Kidney (tissue), 14 donors: ENCODE results near the gene ELK3. TPM values are rescaled to one million over a fixed set of nuclear protein-coding genes. Genes with fewer than 3 reads are reported as not detected.
A peak's percentile ranks its signal among the peaks of the same experiment; 100 is the strongest.

Experiments
- DNase-seq, 5 donors: peaks; one replicate each; pipeline ENCODE4 v3.0.0-alpha.2; 2013 to 2020
- FAIRE-seq: peaks from 2 replicates; lab custom pipeline; 2012; peaks lifted over from hg19 to GRCh38; lab: Jason Lieb, UNC
- H3K27ac ChIP-seq, 2 donors: one replicate each; pipeline ENCODE4 v1.7.0; 2013; ENCODE audit warnings: low read depth in 2 of 2, low read length in 2 of 2, inconsistent platforms in 1 of 2
- H3K27me3 ChIP-seq: one replicate; pipeline ENCODE4 v1.7.1; 2013; ENCODE audit warnings: low read length, inconsistent platforms; ENCODE audit not compliant: control insufficient read depth, insufficient read depth
- H3K36me3 ChIP-seq, 3 donors: one replicate each; pipeline versions ENCODE4 v1.7.0 to v1.7.1; 2013; ENCODE audit warnings: low read length in 3 of 3, control low read depth in 1 of 3, inconsistent platforms in 1 of 3; ENCODE audit not compliant: insufficient read depth in 3 of 3, control insufficient read depth in 2 of 3
- H3K4me1 ChIP-seq, 3 donors: one replicate each; pipeline versions ENCODE4 v1.7.0 to v1.7.1; 2013; ENCODE audit warnings: low read length in 3 of 3, inconsistent platforms in 1 of 3, low read depth in 1 of 3; ENCODE audit not compliant: control insufficient read depth in 2 of 3, insufficient read depth in 2 of 3
- H3K4me3 ChIP-seq, 3 donors: one replicate each; pipeline versions ENCODE4 v1.7.0 to v1.8.1; 2013; ENCODE audit warnings: low read length in 3 of 3, control low read depth in 1 of 3, inconsistent platforms in 1 of 3
- H3K9ac ChIP-seq, 3 donors: one replicate each; pipeline versions ENCODE4 v1.7.0 to v1.7.1; 2013; ENCODE audit warnings: low read length in 3 of 3, control low read depth in 1 of 3, inconsistent platforms in 1 of 3
- H3K9me3 ChIP-seq, 3 donors: one replicate each; pipeline versions ENCODE4 v1.7.0 to v1.7.1; 2013; ENCODE audit warnings: low read length in 3 of 3, control low read depth in 1 of 3, inconsistent platforms in 1 of 3; ENCODE audit not compliant: control insufficient read depth in 2 of 3, insufficient read depth in 1 of 3
- CTCF ChIP-seq: IDR thresholded peaks from 3 replicates; pipeline ENCODE4 v1.5.1; 2012; ENCODE audit warnings: mild to moderate bottlenecking, moderate library complexity, borderline replicate concordance; ENCODE audit not compliant: insufficient read depth; ENCODE audit errors: extremely low read depth
- intact Hi-C: fragments of 100-400 bp; cut with DNase I; formaldehyde crosslinking; loops from one replicate; pipeline ENCODE4 v1.11.1; 2022
- polyA plus RNA-seq: library from polyadenylated mRNA; stranded (reverse); fragments of 350-450 nt; fragmentation: Illumina TruSeq; extraction: RNeasy Lipid Tissue Mini Kit (QIAGEN cat#74804); gene quantifications from one replicate; pipeline ENCODE4 v1.2.3, GENCODE V29; 2014; ENCODE audit warnings: low read depth, low replicate concordance; ENCODE audit not compliant: insufficient read depth
- total RNA-seq: library from RNA; stranded (reverse); fragmentation: NEBNext Ultra II Directional; extraction: Animal tissue kit (Norgen Biotek cat#: 25700); gene quantifications from one replicate; pipeline ENCODE4 v1.2.1, GENCODE V29; 2021
- donor health status: control.
- donor health status: control.
- donor health status: control.
- donor health status: control.
- donor health status: control.
- donor health status: DM: yes; HTN: yes; CAD: no.
- donor health status: Normal renal cell carcinoma (clear cell type).

ELK3 gene
- total and polyA plus RNA-seq, 2 donors from 2014 or later, result 10.5 to 59.5 TPM

- Histone ChIP-seq H3K27me3 (no peaks in the 10 kb centered on the region), H3K4me1 (no peaks in the 10 kb centered on the region), H3K9me3 (no peaks in the 10 kb centered on the region), H3K4me3 (no peak overlapping the region), H3K9ac (no peak overlapping the region), H3K27ac (no peak overlapping the region), H3K36me3 (peaks cover 6 to 12% (median 7%) of the 10 kb centered on the region in 3 donors)
- no peak for TF ChIP-seq CTCF
- FAIRE-seq (peak; percentile 15), DNase-seq (no peak)
- intact Hi-C loops, result no loop called here
Observed at GRCh38 chr12:96274331-96274730, 80.2 kb downstream of the ELK3 start.

DNA sequence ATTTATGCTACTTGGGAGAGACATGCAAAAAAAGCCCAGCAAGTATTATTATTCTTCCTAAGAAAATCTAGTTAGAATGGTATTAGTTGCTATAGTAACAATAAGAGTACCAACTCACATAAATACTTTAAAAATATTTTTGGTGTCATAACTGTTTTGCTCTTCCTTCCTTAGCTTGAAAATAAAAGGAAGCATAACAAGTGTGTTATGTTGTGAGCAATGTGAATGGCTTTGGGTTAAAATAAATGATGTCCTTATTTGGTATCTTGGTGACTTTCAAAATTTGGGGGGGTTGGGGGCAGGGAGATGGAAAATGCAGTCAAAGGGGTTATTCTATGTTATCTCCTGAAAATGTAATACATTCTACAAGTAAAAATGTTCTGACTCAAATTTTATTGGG is 91.0 kb downstream of the ELK3 start:
- no peak overlapping the region for H3K9ac ChIP-seq
- no peak overlapping the region for H3K4me3 ChIP-seq
- no peak for TF ChIP-seq CTCF
- H3K36me3 ChIP-seq, result peaks cover 10 to 33% (median 24%) of the 10 kb centered on the region in 3 donors
- DNase-seq, result no peak
- intact Hi-C loops, result no loop called here
- FAIRE-seq, result no peak
- no peak overlapping the region for H3K27ac ChIP-seq
- no peaks in the 10 kb centered on the region for H3K4me1 ChIP-seq
- no peaks in the 10 kb centered on the region for H3K9me3 ChIP-seq
- H3K27me3 ChIP-seq, result no peaks in the 10 kb centered on the region

DNA sequence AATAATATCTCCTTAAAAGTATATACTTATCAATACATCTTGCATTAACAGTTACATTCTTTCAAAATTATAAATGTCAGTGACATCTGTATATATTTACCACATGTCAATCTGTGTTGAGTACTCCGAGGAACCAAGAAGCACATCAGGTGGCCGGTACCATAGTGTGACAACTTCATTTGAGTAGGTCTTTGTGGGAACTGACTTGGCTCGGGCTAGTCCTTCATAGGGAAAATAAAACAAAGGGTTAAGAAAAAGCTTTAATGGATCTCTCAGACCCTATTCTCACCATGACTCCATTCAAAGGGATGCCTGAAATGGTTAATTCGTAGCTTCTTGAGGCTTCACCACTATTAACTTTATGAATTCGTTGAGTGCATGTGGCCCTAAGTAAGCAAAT is 94.9 kb downstream of the ELK3 start:
- Histone ChIP-seq H3K4me1 (no peaks in the 10 kb centered on the region), H3K9ac (no peak overlapping the region), H3K4me3 (no peak overlapping the region), H3K9me3 (no peaks in the 10 kb centered on the region), H3K36me3 (peaks cover 8 to 18% (median 10%) of the 10 kb centered on the region in 3 donors), H3K27me3 (no peaks in the 10 kb centered on the region), H3K27ac (no peak overlapping the region)
- no peak for TF ChIP-seq CTCF
- DNase-seq, result no peak
- FAIRE-seq, result no peak
- intact Hi-C loops, result no loop called here

DNA sequence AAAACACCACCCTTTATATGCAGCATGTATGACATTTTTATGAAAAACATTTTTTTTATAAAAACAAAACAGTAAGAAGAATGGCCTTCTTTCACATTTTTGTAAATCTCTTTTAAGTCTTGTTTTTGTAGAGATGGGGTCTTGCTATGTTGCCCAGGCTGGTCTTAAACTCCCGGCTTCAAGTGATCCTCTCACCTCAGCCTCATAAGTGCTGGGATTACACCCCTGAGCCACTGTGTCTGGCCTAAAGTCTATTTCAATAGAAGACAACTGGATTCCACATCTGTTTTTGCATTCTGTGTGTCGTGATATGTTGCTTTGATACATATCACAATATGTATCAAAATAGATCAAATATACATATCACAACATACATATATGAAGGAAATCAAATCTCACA is 98.9 kb downstream of the ELK3 start:
- no peaks in the 10 kb centered on the region for H3K27me3 ChIP-seq
- DNase-seq (no peak), FAIRE-seq (no peak)
- intact Hi-C loops, result no loop called here
- peaks cover 5 to 14% (median 9%) of the 10 kb centered on the region in 3 donors for H3K36me3 ChIP-seq
- H3K9me3 ChIP-seq, result no peaks in the 10 kb centered on the region
- H3K4me3 ChIP-seq, result no peak overlapping the region
- no peak overlapping the region for H3K27ac ChIP-seq
- TF ChIP-seq CTCF, result no peak
- no peaks in the 10 kb centered on the region for H3K4me1 ChIP-seq
- no peak overlapping the region for H3K9ac ChIP-seq
